Measurements from ENCODE around the gene NOC2L.

The NOC2L gene

GRCh38 chr1:933603-933940 lies 25.5 kb downstream of the NOC2L start:
- DNase-seq = peak; percentile 96
- peak overlapping the region; percentile 41 for H3K27ac ChIP-seq
- no peaks in the 10 kb centered on the region for H3K9me3 ChIP-seq (ENCODE audit: severe bottlenecking)
- no peak for TF ChIP-seq CTCF (IDR thresholded peaks at IDR 0.05; ENCODE audit: low read depth, low read length)
- no peak overlapping the region for H3K4me3 ChIP-seq (ENCODE audit: low read depth, low read length)
- no peaks in the 10 kb centered on the region for H3K27me3 ChIP-seq (ENCODE audit: insufficient read depth, low read depth, severe bottlenecking)
- H3K36me3 ChIP-seq = peaks cover 21% of the 10 kb centered on the region

GRCh38 chr1:932776-933602 lies 26.1 kb downstream of the NOC2L start:
- Histone ChIP-seq H3K27ac (peak overlapping the region; percentile 41), H3K4me3 (ENCODE audit: low read depth, low read length) (no peak overlapping the region), H3K9me3 (ENCODE audit: severe bottlenecking) (no peaks in the 10 kb centered on the region), H3K36me3 (peaks cover 21% of the 10 kb centered on the region), H3K27me3 (ENCODE audit: insufficient read depth, low read depth, severe bottlenecking) (no peaks in the 10 kb centered on the region)
- no peak for TF ChIP-seq CTCF (IDR thresholded peaks at IDR 0.05; ENCODE audit: low read depth, low read length)
- no peak for DNase-seq

- no peaks in the 10 kb centered on the region for H3K27me3 ChIP-seq (ENCODE audit: insufficient read depth, low read depth, severe bottlenecking)
- no peaks in the 10 kb centered on the region for H3K9me3 ChIP-seq (ENCODE audit: severe bottlenecking)
- H3K36me3 ChIP-seq = peaks cover 25% of the 10 kb centered on the region
- peak overlapping the region; percentile 41 for H3K27ac ChIP-seq
- no peak for TF ChIP-seq CTCF (IDR thresholded peaks at IDR 0.05; ENCODE audit: low read depth, low read length)
- DNase-seq = no peak
- H3K4me3 ChIP-seq (ENCODE audit: low read depth, low read length) = no peak overlapping the region
Measured at GRCh38 chr1:932173-932510, 26.9 kb downstream of the NOC2L start.

GRCh38 chr1:931380-932172 lies 27.5 kb downstream of the NOC2L start:
- Histone ChIP-seq H3K27me3 (ENCODE audit: insufficient read depth, low read depth, severe bottlenecking) (no peaks in the 10 kb centered on the region), H3K9me3 (ENCODE audit: severe bottlenecking) (no peaks in the 10 kb centered on the region), H3K4me3 (ENCODE audit: low read depth, low read length) (no peak overlapping the region), H3K36me3 (peaks cover 28% of the 10 kb centered on the region), H3K27ac (peak overlapping the region; percentile 31; the same call in 1 of the 2 replicates)
- TF ChIP-seq CTCF (IDR thresholded peaks at IDR 0.05; ENCODE audit: low read depth, low read length) = 0 out of 2 replicates have a peak, but pooled peaks have one; percentile 7
- no peak for DNase-seq

GRCh38 chr1:930633-931138 lies 28.4 kb downstream of the NOC2L start:
- Histone ChIP-seq H3K9me3 (ENCODE audit: severe bottlenecking) (no peaks in the 10 kb centered on the region), H3K27me3 (ENCODE audit: insufficient read depth, low read depth, severe bottlenecking) (no peaks in the 10 kb centered on the region)
- TF ChIP-seq CTCF (IDR thresholded peaks at IDR 0.05; ENCODE audit: low read depth, low read length) = no peak

More at GRCh38 chr1:930633-931138, 28.4 kb downstream of the NOC2L start:
- peaks cover 30% of the 10 kb centered on the region for H3K36me3 ChIP-seq
- H3K4me3 ChIP-seq (ENCODE audit: low read depth, low read length) = no peak overlapping the region
- no peak for DNase-seq
- no peak overlapping the region; the same call in 1 of the 2 replicates for H3K27ac ChIP-seq

Measured in WERI-Rb-1 (cell line).